IMR-90 (cell line): ENCODE data around the gene SLC35F3. TPM values are rescaled to one million over a fixed set of nuclear protein-coding genes. Genes with fewer than 3 reads are reported as not detected.

ENCODE experiments used
- ATAC-seq: fragments of 200-7000 bp; cut with Tn5 transposase; 2 replicates; pipeline ENCODE4 v1.9.1; 2020; ENCODE audit warnings: low read depth, mild to moderate bottlenecking, moderate library complexity
- BruUV-seq: library from RNA; stranded (reverse); fragments of 400-500 nt; replicated peaks from 2 replicates; lab custom pipeline; 2021; lab: Mats Ljungman, UMichigan
- CTCF ChIA-PET: fragments of 300-600 bp; formaldehyde crosslinking; extraction: SDS; loops from one replicate; lab custom pipeline; 2021; ENCODE audit warnings: antibody characterized with exemption; lab: Yijun Ruan, JAX
- POLR2A ChIA-PET: fragments of 300-600 bp; sonication (Branson Sonifier 250); formaldehyde crosslinking; loops from one replicate; lab custom pipeline; 2022; ENCODE audit warnings: antibody characterized with exemption; ENCODE audit not compliant: unreplicated experiment; lab: Charles Lee
- DNase-seq: peaks from one replicate; pipeline ENCODE4 v3.0.0; 2013
- H2AFZ ChIP-seq: replicated peaks from 2 replicates; pipeline ENCODE3; 2013; ENCODE audit warnings: low read length, mild to moderate bottlenecking; ENCODE audit not compliant: poor library complexity
- H2AK5ac ChIP-seq: 2 replicates; pipeline ENCODE4 v1.6.1; 2013; ENCODE audit warnings: low read depth, low read length, inconsistent platforms
- H2AK9ac ChIP-seq: replicated peaks from 2 replicates; pipeline ENCODE3; 2013; ENCODE audit warnings: mild to moderate bottlenecking, low read depth, low read length, moderate library complexity; ENCODE audit not compliant: poor library complexity
- H2BK120ac ChIP-seq: 2 replicates; pipeline ENCODE4 v1.6.1; 2013; ENCODE audit warnings: low read depth, low read length, inconsistent platforms
- H2BK15ac ChIP-seq: 3 replicates; pipeline ENCODE4 v1.6.1; 2013; ENCODE audit warnings: low read depth, low read length, inconsistent platforms
- H2BK20ac ChIP-seq: 2 replicates; pipeline ENCODE4 v1.6.1; 2013; ENCODE audit warnings: low read depth, mild to moderate bottlenecking, inconsistent platforms, low read length, moderate library complexity
- H2BK5ac ChIP-seq: 2 replicates; pipeline ENCODE4 v1.6.1; 2013; ENCODE audit warnings: mild to moderate bottlenecking, low read depth, low read length, inconsistent platforms; ENCODE audit not compliant: poor library complexity, severe bottlenecking
- H3K14ac ChIP-seq: replicated peaks from 2 replicates; pipeline ENCODE4 v1.6.1; 2013; ENCODE audit warnings: low read depth, low read length, inconsistent platforms
- H3K18ac ChIP-seq: 2 replicates; pipeline ENCODE4 v1.6.1; 2013; ENCODE audit warnings: low read depth, low read length, control low read depth
- H3K23ac ChIP-seq: 2 replicates; pipeline ENCODE4 v1.6.1; 2013; ENCODE audit warnings: low read depth, low read length, inconsistent platforms
- H3K27ac ChIP-seq: 2 replicates; pipeline ENCODE4 v1.5.1; 2013; ENCODE audit warnings: mild to moderate bottlenecking, control low read depth, low read length; ENCODE audit not compliant: insufficient read depth
- H3K27me3 ChIP-seq: 2 replicates; pipeline ENCODE4 v1.6.1; 2013; ENCODE audit warnings: low read length; ENCODE audit not compliant: control insufficient read depth, insufficient read depth
- H3K36me3 ChIP-seq: 2 replicates; pipeline ENCODE4 v1.6.1; 2013; ENCODE audit warnings: low read length, mixed read lengths; ENCODE audit not compliant: control insufficient read depth, insufficient read depth
- H3K4ac ChIP-seq: 2 replicates; pipeline ENCODE4 v1.6.1; 2013; ENCODE audit warnings: low read depth, low read length, inconsistent platforms
- H3K4me1 ChIP-seq: 2 replicates; pipeline ENCODE4 v1.6.1; 2013; ENCODE audit warnings: low read length, mixed read lengths; ENCODE audit not compliant: control insufficient read depth, insufficient read depth
- H3K4me2 ChIP-seq: 2 replicates; pipeline ENCODE4 v1.6.1; 2013; ENCODE audit warnings: low read depth, mild to moderate bottlenecking, control low read depth, low read length, moderate library complexity
- H3K4me3 ChIP-seq: 2 replicates; pipeline ENCODE4 v1.5.1; 2013; ENCODE audit warnings: low read depth, mild to moderate bottlenecking, control low read depth, low read length, moderate library complexity; ENCODE audit not compliant: insufficient read depth
- H3K56ac ChIP-seq: 2 replicates; pipeline ENCODE4 v1.6.1; 2013; ENCODE audit warnings: low read length, inconsistent platforms; ENCODE audit not compliant: insufficient read depth; ENCODE audit errors: extremely low read depth
- H3K79me1 ChIP-seq, 2 experiments: 2 replicates each; pipeline ENCODE4 v1.6.1; 2013; ENCODE audit warnings: low read length in 2 of 2, inconsistent platforms in 1 of 2, low read depth in 1 of 2
- H3K9ac ChIP-seq: 2 replicates; pipeline ENCODE4 v1.6.1; 2013; ENCODE audit warnings: low read depth, low read length, control low read depth
- H3K9me1 ChIP-seq: 2 replicates; pipeline ENCODE4 v1.6.1; 2013; ENCODE audit warnings: low read length, inconsistent platforms; ENCODE audit not compliant: insufficient read depth
- H3K9me3 ChIP-seq: 2 replicates; pipeline ENCODE4 v1.6.1; 2013; ENCODE audit warnings: low read length; ENCODE audit not compliant: control insufficient read depth, insufficient read depth
- H4K20me1 ChIP-seq: 2 replicates; pipeline ENCODE4 v1.6.1; 2013; ENCODE audit warnings: low read length, inconsistent platforms; ENCODE audit not compliant: insufficient read depth
- H4K5ac ChIP-seq: 2 replicates; pipeline ENCODE4 v1.6.1; 2013; ENCODE audit warnings: mild to moderate bottlenecking, low read depth, low read length, control low read depth
- H4K8ac ChIP-seq, 2 experiments: 2 replicates each; pipeline ENCODE4 v1.6.1; 2013; ENCODE audit warnings: low read depth in 2 of 2, low read length in 2 of 2, control low read depth in 1 of 2, inconsistent platforms in 1 of 2
- H4K91ac ChIP-seq: 2 replicates; pipeline ENCODE4 v1.6.1; 2013; ENCODE audit warnings: low read depth, low read length, inconsistent platforms; ENCODE audit not compliant: insufficient read depth
- BHLHE40 ChIP-seq: fragments of 150-350 bp; IDR thresholded peaks from 2 replicates; pipeline ENCODE4 v1.6.1; 2016; ENCODE audit warnings: mild to moderate bottlenecking, low read depth, low read length
- CEBPB ChIP-seq: IDR thresholded peaks from 2 replicates; pipeline ENCODE4 v1.6.1; 2012; ENCODE audit warnings: low read depth, low read length, improper control_type of control experiment
- CHD1 ChIP-seq: IDR thresholded peaks from 2 replicates; pipeline ENCODE4 v1.6.1; 2012; ENCODE audit warnings: low read depth, low read length, improper control_type of control experiment
- CTCF ChIP-seq: conservative IDR thresholded peaks from 2 replicates; pipeline ENCODE4 v1.5.1; 2012; ENCODE audit warnings: mild to moderate bottlenecking, low read depth, low read length, improper control_type of control experiment
- ELK1 ChIP-seq: fragments of 150-350 bp; IDR thresholded peaks from 2 replicates; pipeline ENCODE4 v1.6.1; 2016; ENCODE audit warnings: low read depth, mild to moderate bottlenecking, low read length, moderate library complexity, borderline replicate concordance
- FOS ChIP-seq: fragments of 150-350 bp; IDR thresholded peaks from 2 replicates; pipeline ENCODE4 v1.6.1; 2016; ENCODE audit warnings: low read depth, low read length
- MAFK ChIP-seq: IDR thresholded peaks from 2 replicates; pipeline ENCODE4 v1.6.1; 2012; ENCODE audit warnings: low read depth, low read length, improper control_type of control experiment
- MAZ ChIP-seq: IDR thresholded peaks from 2 replicates; pipeline ENCODE4 v1.6.1; 2012; ENCODE audit warnings: low read depth, mild to moderate bottlenecking, low read length, improper control_type of control experiment, moderate library complexity, borderline replicate concordance
- NFE2L2 ChIP-seq: fragments of 150-350 bp; IDR thresholded peaks from 2 replicates; pipeline ENCODE4 v1.6.1; 2016; ENCODE audit warnings: low read depth, mild to moderate bottlenecking, low read length
- RCOR1 ChIP-seq: IDR thresholded peaks from 2 replicates; pipeline ENCODE4 v1.6.1; 2012; ENCODE audit warnings: mild to moderate bottlenecking, low read length, improper control_type of control experiment; ENCODE audit not compliant: insufficient replicate concordance
- RFX5 ChIP-seq: IDR thresholded peaks from 2 replicates; pipeline ENCODE4 v1.8.0; 2012; ENCODE audit warnings: low read depth, mild to moderate bottlenecking, low read length, moderate library complexity
- SMC3 ChIP-seq: fragments of 150-350 bp; IDR thresholded peaks from 2 replicates; pipeline ENCODE4 v1.6.1; 2016; ENCODE audit warnings: low read depth, mild to moderate bottlenecking, antibody characterized with exemption, low read length, moderate library complexity
- USF2 ChIP-seq: fragments of 150-350 bp; IDR thresholded peaks from 2 replicates; pipeline ENCODE4 v1.6.1; 2017; ENCODE audit warnings: mild to moderate bottlenecking, antibody characterized with exemption, low read length, low read depth
- WGBS, 2 experiments: methylation state at CpG; one replicate each; pipeline versions ENCODE4 v1.1.5 to v1.1.7; 2013; ENCODE audit warnings: missing lambda C conversion rate in 2 of 2; ENCODE audit not compliant: insufficient read length in 1 of 2; ENCODE audit errors: extremely low coverage in 2 of 2; 5-methylcytosine and 5-hydroxymethylcytosine counted together
- dilution Hi-C: fragments of 300-500 bp; cut with HindIII; formaldehyde crosslinking; loops from one replicate; pipeline ENCODE4 v1.14.3; 2018; ENCODE audit warnings: low sequenced_read_pairs; ENCODE audit not compliant: unreplicated experiment
- in situ Hi-C: fragments of 300-500 bp; cut with MboI; formaldehyde crosslinking; loops from 3 replicates; pipeline ENCODE4 v1.14.3; 2019; ENCODE audit warnings: low sequenced_read_pairs, inconsistent platforms, mixed read lengths
- intact Hi-C: fragments of 100-400 bp; cut with micrococcal nuclease; formaldehyde crosslinking; loops from 2 replicates; pipeline ENCODE4 v1.10.0; 2022
- polyA plus RNA-seq, 3 experiments: library from polyadenylated mRNA; depleted of rRNA; stranded (reverse); fragments of >200 nt; gene quantifications; 2 replicates each; pipeline ENCODE4 v1.2.3, GENCODE V29; 2012; ENCODE audit warnings: low replicate concordance in 1 of 3
- total RNA-seq: library from RNA; depleted of rRNA; stranded (reverse); fragments of >200 nt; gene quantifications from 2 replicates; pipeline ENCODE4 v1.2.3, GENCODE V29; 2012

SLC35F3 gene
- total and polyA plus RNA-seq, 2 of the 4 experiments (the other 2 are of a cell fraction): under 0.01 to 0.17 TPM

- H3K23ac ChIP-seq: no peak overlapping the region
- no peak overlapping the region for H3K4me3 ChIP-seq
- no peak overlapping the region for H3K18ac ChIP-seq
- no CpG with 5 or more reads among the region's 1 CpG for WGBS, 2 experiments
- H4K91ac ChIP-seq: no peak overlapping the region
- H3K4me2 ChIP-seq: no peak overlapping the region; the same call in 1 of the 2 replicates
- no peaks in the 10 kb centered on the region for H3K9me1 ChIP-seq
- H4K20me1 ChIP-seq: no peaks in the 10 kb centered on the region
- no peak overlapping the region for H3K4ac ChIP-seq
- H3K79me1 ChIP-seq: no peaks in the 10 kb centered on the region
- no TSS peak for BruUV-seq
- ChIA-PET CTCF (interaction anchor here (0.6 to 2.8 kb wide), 19 partner anchors 8 to 199 kb away, joined by 3 to 16 read pairs (median 4); no protein-coding TSS in a partner anchor), POLR2A (no interaction called here)
- H2BK15ac ChIP-seq: no peak overlapping the region
- intact Hi-C loops: loop anchor here (1.0 to 2.0 kb wide), 3 partner anchors 96 to 196 kb away; no protein-coding TSS in a partner anchor
- H3K4me1 ChIP-seq: peaks cover 5% of the 10 kb centered on the region
- peaks cover 2% of the 10 kb centered on the region; the same call in 1 of the 2 replicates for H3K27me3 ChIP-seq
- H3K27ac ChIP-seq: no peak overlapping the region
- in situ Hi-C loops: loop anchor here (25.0 kb wide), 1 partner anchor 173 kb away; no protein-coding TSS in a partner anchor
- H2AK5ac ChIP-seq: no peak overlapping the region
- H3K36me3 ChIP-seq: no peaks in the 10 kb centered on the region
- ATAC-seq: no peak
- no peak overlapping the region for H2BK120ac ChIP-seq
- no peak overlapping the region for H3K14ac ChIP-seq
- no peak overlapping the region for H3K56ac ChIP-seq
- no peak overlapping the region for H2BK20ac ChIP-seq
- DNase-seq: no peak
- H2BK5ac ChIP-seq: no peak overlapping the region
- no peak overlapping the region for H4K8ac ChIP-seq
- TF ChIP-seq ELK1: no peak
- no peak for TF ChIP-seq SMC3
- TF ChIP-seq RCOR1: no peak
- no peak for TF ChIP-seq CHD1
- no peak for TF ChIP-seq RFX5
- TF ChIP-seq CEBPB: no peak
- no peak for TF ChIP-seq MAZ
- TF ChIP-seq MAFK: no peak
- no peak for TF ChIP-seq NFE2L2
- no peak for TF ChIP-seq FOS
- TF ChIP-seq BHLHE40: no peak
- no peak for TF ChIP-seq CTCF
- no peak for TF ChIP-seq USF2
- H3K9ac ChIP-seq: no peak overlapping the region
- no peak overlapping the region for H2AK9ac ChIP-seq
- H2AFZ ChIP-seq: no peak overlapping the region
- H3K9me3 ChIP-seq: no peaks in the 10 kb centered on the region
- no peak overlapping the region for H4K5ac ChIP-seq
- dilution Hi-C loops: no loop called here
These were observed 406.0 kb downstream of the SLC35F3 start for GRCh38 chr1:234310460-234310817.
